Hepatocyte (in vitro differentiated cells): ENCODE measurements around the gene RIPPLY3.

Experiments used
- CTCF ChIP-seq: fragments of 200-600 bp; sonication (generic); IDR thresholded peaks from 2 replicates; pipeline ENCODE4 v1.5.1; 2016; ENCODE audit warnings: antibody characterized with exemption, mild to moderate bottlenecking; ENCODE audit not compliant: poor library complexity
- EZH2phosphoT487 ChIP-seq: fragments of 200-600 bp; sonication (generic); IDR thresholded peaks from one replicate; pipeline ENCODE4 v1.6.1; 2018; ENCODE audit warnings: antibody characterized with exemption, mild to moderate bottlenecking, low read depth, moderate library complexity; ENCODE audit not compliant: unreplicated experiment, severe bottlenecking

- TF ChIP-seq CTCF (no peak), EZH2phosphoT487 (no peak)
Observed at GRCh38 chr21:37017951-37018679, 11.6 kb downstream of the RIPPLY3 start.
